Adrenal gland (tissue), 12 donors: ENCODE results near the gene SRRM1. TPM values are rescaled to one million over a fixed set of nuclear protein-coding genes. Genes with fewer than 3 reads are reported as not detected.
"Not testable (repeated sequence)": the region's sequence is repeated elsewhere in the genome, so short reads cannot be mapped to it uniquely, and the experiment has no call there.

Experiments
- DNase-seq, 7 donors: peaks; one replicate each; pipeline ENCODE4 v3.0.0-alpha.2; 2019 to 2020
- H3K27ac ChIP-seq, 5 donors: fragments of 200-600 bp; sonication (generic) in 4 of 5; 1 replicate in 3 of 5; 2 replicates in 2 of 5; pipeline versions ENCODE4 v1.5.1 to v1.8.0; 2016 to 2020; ENCODE audit warnings: mild to moderate bottlenecking in 1 of 5
- H3K27me3 ChIP-seq: fragments of 200-600 bp; 2 replicates; pipeline ENCODE4 v1.8.0; 2021
- H3K36me3 ChIP-seq, 2 donors: fragments of 200-600 bp; replicated peaks in 1 of 2; 1 replicate in 1 of 2; 2 replicates in 1 of 2; pipeline versions ENCODE4 v1.5.1 to v1.8.0; 2018 to 2022
- H3K4me1 ChIP-seq, 2 donors: fragments of 200-600 bp; replicated peaks in 1 of 2; 1 replicate in 1 of 2; 2 replicates in 1 of 2; pipeline versions ENCODE4 v1.5.1 to v1.8.0; 2018 to 2021
- H3K4me3 ChIP-seq, 4 donors: fragments of 200-600 bp; sonication (generic) in 3 of 4; one replicate each; pipeline ENCODE4 v1.5.1; 2016 to 2018
- H3K9me3 ChIP-seq, 3 donors: fragments of 200-600 bp; sonication (generic) in 1 of 3; replicated peaks in 1 of 3; 1 replicate in 2 of 3; 2 replicates in 1 of 3; pipeline versions ENCODE4 v1.5.1 to v1.8.0; 2016 to 2021
- POLR2A ChIP-seq, 2 donors: fragments of 450-650 bp; IDR thresholded peaks; one replicate each; pipeline ENCODE4 v1.6.1; 2017; ENCODE audit warnings: antibody characterized with exemption in 2 of 2, mild to moderate bottlenecking in 2 of 2, moderate library complexity in 1 of 2
- WGBS, 4 donors: extraction: QIAGEN DNeasy Blood & Tissue Kit in 2 of 4; methylation state at CpG; one replicate each; pipeline versions ENCODE4 v1.1.5 to v1.1.7; 2013 to 2017; 5-methylcytosine and 5-hydroxymethylcytosine counted together
- intact Hi-C, 2 donors: fragments of 100-400 bp; cut with DNase I; formaldehyde crosslinking; loops; one replicate each; pipeline versions ENCODE4 v1.14.1 to v1.15.0; 2022 to 2023
- polyA plus RNA-seq, 3 donors: library from polyadenylated mRNA; stranded (reverse); fragments of 200-250 nt in 2 of 3; fragments of 350-450 nt in 1 of 3; fragmentation: Illumina TruSeq in 1 of 3; extraction: RNeasy Lipid Tissue Mini Kit (QIAGEN cat#74804) in 1 of 3; gene quantifications; one replicate each; pipeline ENCODE4 v1.2.3, GENCODE V29; 2013 to 2014
- total RNA-seq, 9 donors: library from RNA; depleted of rRNA in 4 of 9; stranded (reverse); fragments of >200 nt in 4 of 9; fragments of 120-200 nt in 1 of 9; fragmentation: NEBNext Ultra II Directional in 1 of 9; extraction: Animal tissue kit (Norgen Biotek cat#: 25700) in 1 of 9; gene quantifications; one replicate each; pipeline versions ENCODE4 v1.1.0 to v1.2.4, GENCODE V29; 2013 to 2023
- TF ChIP-seq, protein P1 (sequence below), 6 experiments: fragments of 450-650 bp in 4 of 6; fragments of 200-600 bp in 2 of 6; sonication (generic) in 1 of 6; IDR thresholded peaks; 1 replicate in 5 of 6; 2 replicates in 1 of 6; pipeline versions ENCODE4 v1.5.1 to v1.8.0; 2016 to 2021; ENCODE audit warnings: antibody characterized with exemption in 6 of 6, mild to moderate bottlenecking in 2 of 6, moderate library complexity in 1 of 6
- donor health status: healthy with polysubstance abuse.
- donor health status: Bipolar disorder and iron deficiency.
- donor health status: DM: yes; HTN: yes; CAD: no.
- donor health status: DM: no; HTN: no; CAD: no.
- donor health status: DM: no; HTN: no; CAD: no.
- donor health status: DM: yes; HTN: yes; CAD: no.

The SRRM1 gene
- total and polyA plus RNA-seq, 12 donors, result 30.0 to 121 (median 80.3) TPM

GRCh38 chr1:24666794-24667193, 23.7 kb downstream of the SRRM1 start:
- H3K9me3 ChIP-seq, result no peaks in the 10 kb centered on the region
- no peak overlapping the region for H3K27ac ChIP-seq
- no peak for DNase-seq
- intact Hi-C loops, result no loop called here
- 71 to 83% (median 82%) methylated on average over 10 to 11 of the region's 11 CpGs for WGBS, 4 donors
- H3K27me3 ChIP-seq, result no peaks in the 10 kb centered on the region
- no peak for TF ChIP-seq POLR2A (IDR thresholded peaks at IDR 0.05)
- TF ChIP-seq, protein P1, sequence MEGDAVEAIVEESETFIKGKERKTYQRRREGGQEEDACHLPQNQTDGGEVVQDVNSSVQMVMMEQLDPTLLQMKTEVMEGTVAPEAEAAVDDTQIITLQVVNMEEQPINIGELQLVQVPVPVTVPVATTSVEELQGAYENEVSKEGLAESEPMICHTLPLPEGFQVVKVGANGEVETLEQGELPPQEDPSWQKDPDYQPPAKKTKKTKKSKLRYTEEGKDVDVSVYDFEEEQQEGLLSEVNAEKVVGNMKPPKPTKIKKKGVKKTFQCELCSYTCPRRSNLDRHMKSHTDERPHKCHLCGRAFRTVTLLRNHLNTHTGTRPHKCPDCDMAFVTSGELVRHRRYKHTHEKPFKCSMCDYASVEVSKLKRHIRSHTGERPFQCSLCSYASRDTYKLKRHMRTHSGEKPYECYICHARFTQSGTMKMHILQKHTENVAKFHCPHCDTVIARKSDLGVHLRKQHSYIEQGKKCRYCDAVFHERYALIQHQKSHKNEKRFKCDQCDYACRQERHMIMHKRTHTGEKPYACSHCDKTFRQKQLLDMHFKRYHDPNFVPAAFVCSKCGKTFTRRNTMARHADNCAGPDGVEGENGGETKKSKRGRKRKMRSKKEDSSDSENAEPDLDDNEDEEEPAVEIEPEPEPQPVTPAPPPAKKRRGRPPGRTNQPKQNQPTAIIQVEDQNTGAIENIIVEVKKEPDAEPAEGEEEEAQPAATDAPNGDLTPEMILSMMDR (IDR thresholded peaks at IDR 0.05), result no peak
- H3K4me3 ChIP-seq, result no peak overlapping the region
- no peaks in the 10 kb centered on the region for H3K4me1 ChIP-seq
- peaks cover 0 to 100% of the 10 kb centered on the region in 2 donors for H3K36me3 ChIP-seq

DNA sequence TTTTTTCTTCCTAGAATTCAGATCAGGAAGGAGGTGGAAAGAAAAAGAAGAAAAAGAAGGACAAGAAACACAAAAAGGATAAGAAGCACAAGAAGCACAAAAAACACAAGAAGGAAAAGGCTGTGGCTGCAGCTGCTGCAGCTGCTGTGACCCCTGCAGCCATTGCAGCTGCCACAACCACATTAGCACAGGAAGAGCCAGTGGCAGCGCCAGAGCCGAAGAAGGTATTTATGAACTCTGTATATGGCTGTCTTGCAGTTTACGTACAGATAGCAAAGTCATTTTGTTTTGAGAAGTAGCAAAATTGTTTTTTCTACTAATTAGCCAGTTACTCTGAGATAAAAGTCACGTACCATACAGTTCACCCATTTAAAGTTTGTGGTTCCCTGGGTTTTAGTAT, 28.3 kb downstream of the SRRM1 start:
- H3K4me1 ChIP-seq, H3K9me3 ChIP-seq, intact Hi-C loops, DNase-seq, H3K4me3 ChIP-seq, H3K27ac ChIP-seq, H3K27me3 ChIP-seq: not testable (repeated sequence)
- 87 to 93% (median 90%) methylated on average over 4 of the region's 4 CpGs for WGBS, 4 donors
- H3K36me3 ChIP-seq, result peaks cover 0 to 84% of the 10 kb centered on the region in 2 donors

GRCh38 chr1:24672686-24673085, 29.6 kb downstream of the SRRM1 start:
- H3K27ac ChIP-seq, result peak overlapping the region in 1 of 5 donors; percentile 17
- H3K4me1 ChIP-seq, H3K4me3 ChIP-seq, H3K9me3 ChIP-seq, DNase-seq, intact Hi-C loops, H3K27me3 ChIP-seq: not testable (repeated sequence)
- whole genome bisulfite sequencing, 4 donors, result 13 to 41% (median 28%) methylated on average over 1 of the region's 1 CpG
- peaks cover 0 to 71% of the 10 kb centered on the region in 2 donors for H3K36me3 ChIP-seq

DNA sequence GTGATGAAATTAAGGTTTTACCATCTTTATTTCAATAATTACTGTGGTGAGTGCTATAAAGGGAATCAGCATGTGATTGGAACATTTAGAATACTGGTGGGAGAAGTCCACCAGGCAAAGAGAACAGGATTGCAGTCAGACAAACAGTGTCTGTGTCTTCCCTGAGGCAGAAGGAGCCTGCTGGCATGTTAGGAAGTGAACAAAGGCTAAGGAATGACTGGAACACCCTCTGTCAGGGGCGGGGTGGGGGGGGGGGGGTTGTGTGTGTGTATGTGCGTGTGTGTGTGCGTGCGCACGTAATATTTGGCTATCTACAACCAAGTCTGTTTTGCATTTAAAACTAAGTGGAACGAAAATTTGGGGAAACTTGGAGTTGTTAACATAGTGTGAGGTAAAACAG, 30.2 kb downstream of the SRRM1 start:
- Histone ChIP-seq H3K4me3 (no peak overlapping the region), H3K27ac (peak overlapping the region in 2 of 5 donors; percentile 17), H3K36me3 (peaks cover 0 to 65% of the 10 kb centered on the region in 2 donors), H3K4me1 (peaks cover 3 to 10% of the 10 kb centered on the region in 2 donors), H3K27me3 (no peaks in the 10 kb centered on the region), H3K9me3 (no peaks in the 10 kb centered on the region)
- TF ChIP-seq POLR2A (IDR thresholded peaks at IDR 0.05), result no peak
- TF ChIP-seq, protein P1 (IDR thresholded peaks at IDR 0.05), result no peak
- intact Hi-C loops, result no loop called here
- DNase-seq, result no peak
- 92 to 96% (median 95%) methylated on average over 6 of the region's 6 CpGs for WGBS, 4 donors

DNA sequence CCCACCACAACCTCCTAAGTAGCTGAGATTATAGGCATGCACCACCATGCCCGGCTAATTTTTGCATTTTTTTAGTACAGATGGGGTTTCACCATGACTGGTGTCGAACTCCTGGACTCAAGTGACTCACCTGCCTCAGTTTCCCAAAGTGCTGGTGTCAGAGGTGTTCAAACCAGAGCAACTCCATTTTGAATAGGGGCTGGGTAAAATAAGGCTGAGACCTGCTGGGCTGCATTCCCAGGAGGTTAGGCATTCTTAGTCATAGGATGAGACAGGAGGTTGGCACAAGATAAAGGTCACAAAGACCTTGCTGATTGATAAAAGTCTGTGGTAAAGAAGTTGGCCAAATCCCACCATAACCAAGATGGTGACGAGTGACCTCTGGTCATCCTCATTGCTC, 35.3 kb downstream of the SRRM1 start:
- peak in 6 of 7 donors; percentile 36 to 67 (median 41) for DNase-seq
- H3K27ac ChIP-seq, H3K4me3 ChIP-seq, H3K9me3 ChIP-seq, H3K27me3 ChIP-seq, intact Hi-C loops: not testable (repeated sequence)
- H3K4me1 ChIP-seq, result peaks cover 16 to 17% of the 10 kb centered on the region in 2 donors
- 67 to 84% (median 73%) methylated on average over 3 of the region's 3 CpGs for WGBS, 4 donors
- H3K36me3 ChIP-seq, result peaks cover 0 to 17% of the 10 kb centered on the region in 2 donors

DNA sequence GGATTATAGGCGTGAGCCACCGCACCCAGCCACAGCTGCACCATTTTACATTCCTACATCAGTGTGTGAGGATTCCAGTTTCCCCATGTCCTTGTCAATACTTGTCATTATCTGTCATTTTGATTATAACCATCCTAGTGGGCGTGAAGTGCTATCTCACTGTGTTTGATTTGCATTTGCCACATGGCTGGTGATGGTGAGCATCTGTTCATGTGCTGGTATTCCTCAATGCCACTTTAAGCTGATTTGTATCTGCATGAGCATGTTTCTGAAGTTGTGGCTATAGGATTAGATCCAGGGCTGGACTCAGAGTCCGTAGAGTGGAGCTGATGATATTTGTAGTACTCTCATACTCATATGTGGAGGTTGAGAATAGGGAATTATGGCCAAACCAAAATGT, 36.6 kb downstream of the SRRM1 start:
- Histone ChIP-seq H3K9me3 (no peaks in the 10 kb centered on the region), H3K36me3 (peaks cover 0 to 4% of the 10 kb centered on the region in 2 donors), H3K27ac (no peak overlapping the region), H3K27me3 (no peaks in the 10 kb centered on the region), H3K4me1 (peaks cover 23 to 24% of the 10 kb centered on the region in 2 donors), H3K4me3 (no peak overlapping the region)
- no peak for TF ChIP-seq POLR2A (IDR thresholded peaks at IDR 0.05)
- TF ChIP-seq, protein P1 (IDR thresholded peaks at IDR 0.05), result no peak
- intact Hi-C loops, result no loop called here
- WGBS, 4 donors, result 86 to 96% (median 91%) methylated on average over 4 of the region's 4 CpGs
- no peak for DNase-seq
